HepG2 (cell line): ENCODE measurements around the gene GDPGP1. TPM values are rescaled to one million over a fixed set of nuclear protein-coding genes. Genes with fewer than 3 reads are reported as not detected.

Source experiments
- ATAC-seq: fragments of 200-7000 bp; cut with Tn5 transposase; 3 replicates; pipeline ENCODE4 v1.9.1; 2020; ENCODE audit warnings: mild to moderate bottlenecking, moderate library complexity
- BruUV-seq: library from RNA; stranded (reverse); fragments of 400-500 nt; replicated peaks from 2 replicates; lab custom pipeline; 2021; lab: Mats Ljungman, UMichigan
- CTCF ChIA-PET: fragments of 300-600 bp; formaldehyde crosslinking; extraction: SDS; loops from one replicate; lab custom pipeline; 2021; ENCODE audit warnings: low total read pairs, inconsistent platforms, low intra/inter-chr PET ratio; lab: Yijun Ruan, JAX
- POLR2A ChIA-PET: fragments of 350-600 bp; sonication (Branson Sonifier 250); formaldehyde crosslinking; loops from one replicate; lab custom pipeline; 2020; ENCODE audit warnings: antibody characterized with exemption, inconsistent platforms; lab: Yijun Ruan, JAX
- DNase-seq: peaks from one replicate; pipeline ENCODE4 v3.0.0-alpha.2; 2015; ENCODE audit warnings: low spot score
- FAIRE-seq: peaks from 3 replicates; lab custom pipeline; 2011; peaks lifted over from hg19 to GRCh38; lab: Jason Lieb, UNC
- H2AFZ ChIP-seq: one replicate; pipeline ENCODE4 v1.6.1; 2011; ENCODE audit warnings: low read length, inconsistent platforms
- H3K27ac ChIP-seq: fragments of 300-600 bp; 3 replicates; pipeline ENCODE4 v1.8.0; 2011; ENCODE audit warnings: mixed run types, mild to moderate bottlenecking, mixed read lengths, low read length, inconsistent platforms; ENCODE audit not compliant: insufficient read depth; ENCODE audit errors: extremely low read length
- H3K27me3 ChIP-seq, 2 experiments: fragments of 200-600 bp in 1 of 2; 2 replicates in 1 of 2; 3 replicates in 1 of 2; pipeline versions ENCODE4 v1.6.0 to v1.8.0; 2011; ENCODE audit warnings: low read length in 2 of 2, mild to moderate bottlenecking in 2 of 2, moderate library complexity in 2 of 2, inconsistent platforms in 1 of 2; ENCODE audit not compliant: insufficient read depth in 2 of 2, control insufficient read depth in 1 of 2
- H3K36me3 ChIP-seq, 2 experiments: fragments of 200-600 bp in 1 of 2; replicated peaks in 1 of 2; 2 replicates in 1 of 2; 3 replicates in 1 of 2; pipeline versions ENCODE4 v1.5.1 to v1.8.0; 2011; ENCODE audit warnings: low read length in 2 of 2, inconsistent platforms in 1 of 2; ENCODE audit not compliant: insufficient read depth in 2 of 2, control insufficient read depth in 1 of 2
- H3K4me1 ChIP-seq: 2 replicates; pipeline ENCODE4 v1.5.1; 2012; ENCODE audit warnings: low read length, inconsistent platforms; ENCODE audit not compliant: insufficient read depth
- H3K4me2 ChIP-seq: 2 replicates; pipeline ENCODE4 v1.6.0; 2011; ENCODE audit warnings: low read depth, low read length, inconsistent platforms
- H3K4me3 ChIP-seq, 3 experiments: fragments of 200-600 bp in 1 of 3; sonication (generic), shearing (Covaris generic) in 1 of 3; replicated peaks in 1 of 3; 2 replicates each; pipeline ENCODE4 v1.5.1; 2011 to 2016; ENCODE audit warnings: low read length in 3 of 3, inconsistent platforms in 2 of 3, low read depth in 2 of 3, mild to moderate bottlenecking in 2 of 3, control low read depth in 1 of 3, mixed read lengths in 1 of 3; ENCODE audit not compliant: insufficient read depth in 1 of 3
- H3K79me2 ChIP-seq: one replicate; pipeline ENCODE4 v1.6.1; 2011; ENCODE audit warnings: low read length, inconsistent platforms; ENCODE audit not compliant: insufficient read depth
- H3K9ac ChIP-seq: 2 replicates; pipeline ENCODE4 v1.6.0; 2011; ENCODE audit warnings: mild to moderate bottlenecking, low read depth, low read length, inconsistent platforms; ENCODE audit not compliant: insufficient read depth
- H3K9me3 ChIP-seq: 2 replicates; pipeline ENCODE4 v1.5.1; 2012; ENCODE audit warnings: mild to moderate bottlenecking, low read length
- H4K20me1 ChIP-seq: 2 replicates; pipeline ENCODE4 v1.6.0; 2011; ENCODE audit warnings: inconsistent platforms, mild to moderate bottlenecking, low read length, moderate library complexity; ENCODE audit not compliant: insufficient read depth
- ARID2 ChIP-seq: sonication (generic); formaldehyde crosslinking; IDR thresholded peaks from 2 replicates; pipeline ENCODE4 v1.8.1; 2022; ENCODE audit warnings: mild to moderate bottlenecking, missing genetic modification reagents, borderline replicate concordance
- FOXC1 ChIP-seq: sonication (generic); formaldehyde crosslinking; IDR thresholded peaks from 2 replicates; pipeline ENCODE4 v1.8.0; 2022; ENCODE audit warnings: mild to moderate bottlenecking, missing genetic modification reagents, borderline replicate concordance
- MXD1 ChIP-seq: sonication (generic); formaldehyde crosslinking; IDR thresholded peaks from 2 replicates; pipeline ENCODE4 v1.4.0; 2020; ENCODE audit warnings: mild to moderate bottlenecking, missing genetic modification reagents
- PRPF4 ChIP-seq: fragments of 200-400 bp; formaldehyde crosslinking; IDR thresholded peaks from 2 replicates; pipeline ENCODE4 v1.6.1; 2016; ENCODE audit warnings: low read length, low read depth; ENCODE audit not compliant: poor library complexity, severe bottlenecking
- TEAD2 ChIP-seq: sonication (generic); formaldehyde crosslinking; IDR thresholded peaks from 2 replicates; pipeline ENCODE4 v1.9.0; 2021; ENCODE audit warnings: missing genetic modification reagents
- ZNF101 ChIP-seq: sonication (generic); formaldehyde crosslinking; IDR thresholded peaks from 2 replicates; pipeline ENCODE4 v1.4.0; 2020; ENCODE audit warnings: mild to moderate bottlenecking, low read depth, missing genetic modification reagents, borderline replicate concordance
- ZNF354B ChIP-seq: sonication (generic); formaldehyde crosslinking; IDR thresholded peaks from 2 replicates; pipeline ENCODE4 v1.8.0; 2022; ENCODE audit warnings: mild to moderate bottlenecking, missing genetic modification reagents
- ZNF891 ChIP-seq: sonication (generic); formaldehyde crosslinking; IDR thresholded peaks from 2 replicates; pipeline ENCODE4 v1.5.0; 2020; ENCODE audit warnings: mild to moderate bottlenecking, missing genetic modification reagents
- WGBS: methylation state at CpG from one replicate; pipeline ENCODE4 v1.1.6; 2017; ENCODE audit warnings: low lambda C conversion rate; 5-methylcytosine and 5-hydroxymethylcytosine counted together
- in situ Hi-C: cut with HindIII; loops from 2 replicates; pipeline ENCODE4 v1.10.0; 2017; ENCODE audit warnings: low pct_unique_long_range_greater_than_20kb; ENCODE audit not compliant: extremely low pct_ligation_motif_present
- intact Hi-C: fragments of 100-400 bp; cut with micrococcal nuclease; formaldehyde crosslinking; loops from one replicate; pipeline ENCODE4 v1.10.0; 2022; ENCODE audit not compliant: unreplicated experiment
- polyA plus RNA-seq, 8 experiments: library from polyadenylated mRNA; depleted of rRNA in 3 of 8; stranded (reverse) in 7 of 8; unstranded in 1 of 8; fragments of >200 nt; fragmentation: Illumina TruSeq in 4 of 8; extraction: Trizol in 4 of 8; gene quantifications; 2 replicates each; pipeline versions ENCODE4 v1.2.1 to v1.2.3, GENCODE V29; 2011 to 2016; ENCODE audit warnings: low read depth in 4 of 8, missing spikeins in 1 of 8, mixed read lengths in 1 of 8; ENCODE audit not compliant: insufficient read depth in 1 of 8
- total RNA-seq, 5 experiments: library from RNA; depleted of rRNA; stranded (reverse); fragments of >200 nt; fragmentation: Illumina TruSeq; extraction: Trizol; gene quantifications; 2 replicates each; pipeline ENCODE4 v1.2.3, GENCODE V29; 2016; ENCODE audit warnings: low read depth in 1 of 5
- TF ChIP-seq, protein P1 (sequence below): IDR thresholded peaks from 2 replicates; pipeline ENCODE4 v1.6.1; 2016; ENCODE audit warnings: missing genetic modification reagents, missing compliant biosample characterization

Gene GDPGP1
- total and polyA plus RNA-seq, 2 of the 13 experiments (the other 11 are each of a cell fraction or from before 2014, with no cell fraction given) = 1.5 to 4.3 TPM

DNA sequence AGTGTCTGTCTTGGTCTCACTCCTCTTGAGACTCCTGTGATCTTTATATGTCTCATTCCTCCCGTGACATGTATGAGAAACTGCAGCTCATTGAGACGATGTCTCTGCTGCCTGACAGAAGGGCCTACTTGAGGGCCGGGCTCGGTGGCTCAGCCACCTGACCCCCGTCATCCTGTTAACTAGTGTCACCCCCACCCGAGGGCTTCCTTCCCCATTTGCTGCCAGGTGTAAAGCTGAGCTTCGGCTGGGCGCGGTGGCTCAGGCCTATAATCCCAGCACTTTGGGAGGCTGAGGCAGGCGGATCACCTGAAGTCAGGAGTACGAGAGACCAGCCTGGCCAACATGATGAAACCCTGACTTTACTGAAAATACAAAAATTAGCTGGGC, 20.2 kb upstream of the GDPGP1 start:
- FAIRE-seq (no peak), ATAC-seq (no peak), DNase-seq (no peak)
- POLR2A ChIA-PET = no interaction called here
- WGBS = 92% methylated on average over 11 of the region's 11 CpGs
- no peak for TF ChIP-seq ARID2 (CRISPR knock-in tag)
- TF ChIP-seq TEAD2 = no peak
- TF ChIP-seq FOXC1 (CRISPR knock-in tag) = no peak
- TF ChIP-seq MXD1 (CRISPR knock-in tag) = no peak
- no peak for TF ChIP-seq ZNF891 (CRISPR knock-in tag)
- no peak for TF ChIP-seq ZNF354B (CRISPR knock-in tag)
- TF ChIP-seq ZNF101 = no peak
- no peak for TF ChIP-seq PRPF4
- TF ChIP-seq, protein P1, sequence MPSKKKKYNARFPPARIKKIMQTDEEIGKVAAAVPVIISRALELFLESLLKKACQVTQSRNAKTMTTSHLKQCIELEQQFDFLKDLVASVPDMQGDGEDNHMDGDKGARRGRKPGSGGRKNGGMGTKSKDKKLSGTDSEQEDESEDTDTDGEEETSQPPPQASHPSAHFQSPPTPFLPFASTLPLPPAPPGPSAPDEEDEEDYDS = no peak
- Histone ChIP-seq H3K27ac (no peak overlapping the region), H3K27me3 (no peaks in the 10 kb centered on the region), H3K36me3 (peaks cover 2 to 8% of the 10 kb centered on the region in 2 experiments; a peak in 1 of 5 replicates), H3K9me3 (no peaks in the 10 kb centered on the region), H3K4me2 (no peak overlapping the region), H3K79me2 (no peaks in the 10 kb centered on the region), H3K4me3 (no peak overlapping the region), H3K9ac (no peak overlapping the region), H4K20me1 (no peaks in the 10 kb centered on the region), H3K4me1 (peaks cover 17% of the 10 kb centered on the region), H2AFZ (no peak overlapping the region)
- in situ Hi-C loops = no loop called here
- intact Hi-C loops = no loop called here
- CTCF ChIA-PET = no interaction called here
- no TSS peak for BruUV-seq
